GM12864 (cell line): ENCODE measurements around the gene SLC49A4.

Experiments
- DNase-seq: peaks from one replicate; pipeline ENCODE4 v3.0.0-alpha.2; 2011; ENCODE audit warnings: low read depth
- H3K4me3 ChIP-seq: 2 replicates; pipeline ENCODE4 v1.5.1; 2011; ENCODE audit warnings: mild to moderate bottlenecking, low read depth, low read length, control low read depth
- CTCF ChIP-seq: IDR thresholded peaks from 2 replicates; pipeline ENCODE4 v1.5.1; 2011; ENCODE audit warnings: low read depth, mild to moderate bottlenecking, moderate library complexity, low read length, control low read depth, inconsistent platforms; ENCODE audit errors: missing control alignments

The SLC49A4 gene

GRCh38 chr3:122921791-122922651 is 127.2 kb downstream of the SLC49A4 start:
- no peak overlapping the region for H3K4me3 ChIP-seq
- DNase-seq, result no peak
- TF ChIP-seq CTCF, result no peak

GRCh38 chr3:122923611-122924010 is 128.7 kb downstream of the SLC49A4 start:
- no peak overlapping the region for H3K4me3 ChIP-seq
- TF ChIP-seq CTCF, result no peak
- DNase-seq, result no peak

GRCh38 chr3:122924056-122924455 is 129.2 kb downstream of the SLC49A4 start:
- TF ChIP-seq CTCF, result no peak
- no peak for DNase-seq
- H3K4me3 ChIP-seq, result no peak overlapping the region

GRCh38 chr3:122925756-122926155 is 130.9 kb downstream of the SLC49A4 start:
- no peak for DNase-seq
- H3K4me3 ChIP-seq, result no peak overlapping the region
- no peak for TF ChIP-seq CTCF

- H3K4me3 ChIP-seq, result no peak overlapping the region
- no peak for DNase-seq
- TF ChIP-seq CTCF, result no peak
Observed at GRCh38 chr3:122926322-122926721, 131.5 kb downstream of the SLC49A4 start.

- H3K4me3 ChIP-seq, result no peak overlapping the region
- DNase-seq, result no peak
- TF ChIP-seq CTCF, result no peak
Observed at GRCh38 chr3:122926811-122927210, 131.9 kb downstream of the SLC49A4 start.

GRCh38 chr3:122927726-122928125 is 132.9 kb downstream of the SLC49A4 start:
- no peak overlapping the region for H3K4me3 ChIP-seq
- no peak for DNase-seq
- no peak for TF ChIP-seq CTCF
